Neural progenitor cell (in vitro differentiated cells): ENCODE data around the gene CEP164.

Experiments
- EZH2phosphoT487 ChIP-seq: fragments of 200-600 bp; sonication (generic); IDR thresholded peaks from 2 replicates; pipeline ENCODE4 v1.6.1; 2017; ENCODE audit warnings: antibody characterized with exemption
- TF ChIP-seq, protein P1 (sequence below): fragments of 200-600 bp; sonication (generic); IDR thresholded peaks from 2 replicates; pipeline ENCODE4 v1.5.1; 2017; ENCODE audit warnings: antibody characterized with exemption, mild to moderate bottlenecking

GRCh38 chr11:117441146-117441975, 113.7 kb downstream of the CEP164 start:
- TF ChIP-seq, protein P1, sequence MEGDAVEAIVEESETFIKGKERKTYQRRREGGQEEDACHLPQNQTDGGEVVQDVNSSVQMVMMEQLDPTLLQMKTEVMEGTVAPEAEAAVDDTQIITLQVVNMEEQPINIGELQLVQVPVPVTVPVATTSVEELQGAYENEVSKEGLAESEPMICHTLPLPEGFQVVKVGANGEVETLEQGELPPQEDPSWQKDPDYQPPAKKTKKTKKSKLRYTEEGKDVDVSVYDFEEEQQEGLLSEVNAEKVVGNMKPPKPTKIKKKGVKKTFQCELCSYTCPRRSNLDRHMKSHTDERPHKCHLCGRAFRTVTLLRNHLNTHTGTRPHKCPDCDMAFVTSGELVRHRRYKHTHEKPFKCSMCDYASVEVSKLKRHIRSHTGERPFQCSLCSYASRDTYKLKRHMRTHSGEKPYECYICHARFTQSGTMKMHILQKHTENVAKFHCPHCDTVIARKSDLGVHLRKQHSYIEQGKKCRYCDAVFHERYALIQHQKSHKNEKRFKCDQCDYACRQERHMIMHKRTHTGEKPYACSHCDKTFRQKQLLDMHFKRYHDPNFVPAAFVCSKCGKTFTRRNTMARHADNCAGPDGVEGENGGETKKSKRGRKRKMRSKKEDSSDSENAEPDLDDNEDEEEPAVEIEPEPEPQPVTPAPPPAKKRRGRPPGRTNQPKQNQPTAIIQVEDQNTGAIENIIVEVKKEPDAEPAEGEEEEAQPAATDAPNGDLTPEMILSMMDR = no peak
- TF ChIP-seq EZH2phosphoT487 = no peak
